ENCODE results near the gene UMODL1. TPM values are rescaled to one million over a fixed set of nuclear protein-coding genes. Genes with fewer than 3 reads are reported as not detected.

UMODL1 gene
- polyA plus RNA-seq, 3 donors: not detected

DNA sequence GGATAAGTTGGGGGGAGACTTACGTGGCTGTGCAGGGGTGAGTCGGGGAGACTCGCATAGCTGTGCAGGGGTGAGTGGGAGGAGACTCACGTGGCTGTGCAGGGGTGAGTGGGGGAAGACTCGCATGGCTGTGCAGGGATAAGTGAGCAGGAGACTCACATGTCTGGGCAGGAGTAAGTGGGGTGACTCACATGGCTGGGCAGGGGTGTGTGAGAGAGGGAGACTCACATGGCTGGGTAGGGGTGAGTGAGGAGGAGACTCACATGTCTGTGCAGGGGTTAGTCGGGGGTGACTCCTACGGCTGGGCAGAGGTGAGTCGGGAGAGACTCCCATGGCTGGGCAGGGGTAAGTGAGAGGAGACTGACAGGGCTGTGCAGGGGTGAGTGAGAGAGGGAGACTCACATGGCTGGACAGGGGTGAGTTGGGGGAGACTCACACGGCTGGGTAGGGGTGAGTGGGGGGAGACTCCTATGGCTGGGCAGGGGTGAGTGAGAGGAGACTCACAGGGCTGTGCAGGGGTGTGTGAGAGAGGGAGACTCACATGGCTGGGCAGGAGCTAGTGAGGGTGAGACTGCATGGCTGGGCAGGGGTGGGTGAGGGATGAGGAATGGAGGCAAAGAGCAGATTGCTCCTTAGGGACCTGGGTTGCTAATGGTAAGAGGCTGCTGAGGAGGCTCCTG is 91.9 kb downstream of the UMODL1 start:
- peaks cover 12% of the 10 kb centered on the region for H3K4me1 Mint-ChIP-seq
- intact Hi-C loops (cut with micrococcal nuclease): loop anchor here (5.0 kb wide), 3 partner anchors 59 to 284 kb away; no protein-coding TSS in a partner anchor
- DNase-seq: peak in 2 of 3 donors; percentile 7 to 51

DNA sequence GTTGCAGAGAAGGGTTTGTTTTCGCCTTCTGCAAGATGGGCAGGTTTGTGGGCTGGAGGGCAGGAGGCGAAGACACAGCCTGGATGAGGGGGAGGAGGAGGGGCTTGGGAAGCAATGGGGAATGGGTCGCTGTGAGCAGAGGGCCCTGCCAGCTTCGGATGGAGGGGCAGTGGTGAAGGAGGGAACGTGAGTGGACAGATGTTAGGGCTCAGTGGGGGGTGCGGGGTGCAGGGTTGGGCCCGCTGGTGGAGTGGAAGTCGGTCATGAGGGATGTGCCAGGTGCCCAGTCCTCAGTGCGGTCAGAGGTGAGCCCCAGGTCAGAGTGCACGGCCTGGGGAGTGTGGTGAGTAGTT is 92.4 kb downstream of the UMODL1 start:
- Histone ChIP-seq H3K79me2 (ENCODE audit: insufficient read depth, low read length) (no peaks in the 10 kb centered on the region), H3K4me1 (ENCODE audit: control insufficient read depth in 1 of 2, insufficient read depth in 2 of 2, low read length in 2 of 2) (no peaks in the 10 kb centered on the region), H3K27me3 (ENCODE audit: control insufficient read depth in 2 of 2, insufficient read depth in 2 of 2, low read length in 2 of 2) (peaks cover 0 to 6% of the 10 kb centered on the region in 2 donors), H3K9me3 (replicated peaks in 1 of 2; ENCODE audit: control insufficient read depth in 1 of 2, insufficient read depth in 1 of 2, low read length in 2 of 2) (no peaks in the 10 kb centered on the region), H3K9ac (ENCODE audit: insufficient read depth, low read length, poor library complexity, severe bottlenecking) (no peak overlapping the region), H3K27ac (ENCODE audit: low read depth in 1 of 2, low read length in 2 of 2) (no peak overlapping the region), H4K20me1 (ENCODE audit: insufficient read depth, low read length) (no peaks in the 10 kb centered on the region), H3K4me2 (replicated peaks; ENCODE audit: extremely low read depth, low read length, poor library complexity, severe bottlenecking) (no peak overlapping the region), H2AFZ (ENCODE audit: insufficient read depth, low read depth, low read length, poor library complexity, severe bottlenecking) (no peak overlapping the region), H3K36me3 (replicated peaks in 1 of 2; ENCODE audit: control insufficient read depth in 1 of 2, insufficient read depth in 2 of 2, low read length in 2 of 2) (no peaks in the 10 kb centered on the region), H3K4me3 (replicated peaks in 1 of 3; ENCODE audit: low read depth in 2 of 3, low read length in 3 of 3) (no peak overlapping the region)
- Mint-ChIP-seq H3K4me3 (no peak overlapping the region), H3K27me3 (ENCODE audit: low read depth in 3 of 3) (peaks cover 5 to 16% (median 10%) of the 10 kb centered on the region in 3 donors), H3K36me3 (no peaks in the 10 kb centered on the region), H3K27ac (peak overlapping the region in 1 of 7 donors; percentile 73), H3K9me3 (peaks cover 0 to 6% (median 0%) of the 10 kb centered on the region in 7 donors), H3K4me1 (peaks cover 12% of the 10 kb centered on the region)
- TF ChIP-seq, protein P1, sequence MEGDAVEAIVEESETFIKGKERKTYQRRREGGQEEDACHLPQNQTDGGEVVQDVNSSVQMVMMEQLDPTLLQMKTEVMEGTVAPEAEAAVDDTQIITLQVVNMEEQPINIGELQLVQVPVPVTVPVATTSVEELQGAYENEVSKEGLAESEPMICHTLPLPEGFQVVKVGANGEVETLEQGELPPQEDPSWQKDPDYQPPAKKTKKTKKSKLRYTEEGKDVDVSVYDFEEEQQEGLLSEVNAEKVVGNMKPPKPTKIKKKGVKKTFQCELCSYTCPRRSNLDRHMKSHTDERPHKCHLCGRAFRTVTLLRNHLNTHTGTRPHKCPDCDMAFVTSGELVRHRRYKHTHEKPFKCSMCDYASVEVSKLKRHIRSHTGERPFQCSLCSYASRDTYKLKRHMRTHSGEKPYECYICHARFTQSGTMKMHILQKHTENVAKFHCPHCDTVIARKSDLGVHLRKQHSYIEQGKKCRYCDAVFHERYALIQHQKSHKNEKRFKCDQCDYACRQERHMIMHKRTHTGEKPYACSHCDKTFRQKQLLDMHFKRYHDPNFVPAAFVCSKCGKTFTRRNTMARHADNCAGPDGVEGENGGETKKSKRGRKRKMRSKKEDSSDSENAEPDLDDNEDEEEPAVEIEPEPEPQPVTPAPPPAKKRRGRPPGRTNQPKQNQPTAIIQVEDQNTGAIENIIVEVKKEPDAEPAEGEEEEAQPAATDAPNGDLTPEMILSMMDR (IDR thresholded peaks at IDR 0.05): no peak
- intact Hi-C loops (cut with micrococcal nuclease): loop anchor here (5.0 kb wide), 3 partner anchors 59 to 284 kb away; no protein-coding TSS in a partner anchor
- WGBS (ENCODE audit: insufficient coverage): 92% methylated on average over 8 of the region's 10 CpGs
- no peak for DNase-seq

More for the DNA sequence above, 91.9 kb downstream of the UMODL1 start:
- H2AFZ ChIP-seq (ENCODE audit: insufficient read depth, low read depth, low read length, poor library complexity, severe bottlenecking): no peak overlapping the region
- no peaks in the 10 kb centered on the region for H3K36me3 ChIP-seq (replicated peaks in 1 of 2; ENCODE audit: control insufficient read depth in 1 of 2, insufficient read depth in 2 of 2, low read length in 2 of 2)
- no peak overlapping the region for H3K4me2 ChIP-seq (replicated peaks; ENCODE audit: extremely low read depth, low read length, poor library complexity, severe bottlenecking)
- TF ChIP-seq, protein P1 (IDR thresholded peaks at IDR 0.05): no peak
- H4K20me1 ChIP-seq (ENCODE audit: insufficient read depth, low read length): no peaks in the 10 kb centered on the region
- H3K9me3 ChIP-seq (replicated peaks in 1 of 2; ENCODE audit: control insufficient read depth in 1 of 2, insufficient read depth in 1 of 2, low read length in 2 of 2): no peaks in the 10 kb centered on the region
- H3K4me3 Mint-ChIP-seq: no peak overlapping the region
- H3K79me2 ChIP-seq (ENCODE audit: insufficient read depth, low read length): no peaks in the 10 kb centered on the region
- H3K9ac ChIP-seq (ENCODE audit: insufficient read depth, low read length, poor library complexity, severe bottlenecking): no peak overlapping the region
- H3K9me3 Mint-ChIP-seq: peaks cover 0 to 6% (median 0%) of the 10 kb centered on the region in 7 donors
- peaks cover 5 to 16% (median 10%) of the 10 kb centered on the region in 3 donors for H3K27me3 Mint-ChIP-seq (ENCODE audit: low read depth in 3 of 3)
- peak overlapping the region in 1 of 7 donors; percentile 73 for H3K27ac Mint-ChIP-seq
- H3K36me3 Mint-ChIP-seq: no peaks in the 10 kb centered on the region
- no peaks in the 10 kb centered on the region for H3K4me1 ChIP-seq (ENCODE audit: control insufficient read depth in 1 of 2, insufficient read depth in 2 of 2, low read length in 2 of 2)
- H3K4me3 ChIP-seq (replicated peaks in 1 of 3; ENCODE audit: low read depth in 2 of 3, low read length in 3 of 3): no peak overlapping the region
- no peak overlapping the region for H3K27ac ChIP-seq (ENCODE audit: low read depth in 1 of 2, low read length in 2 of 2)
- WGBS (ENCODE audit: insufficient coverage): 73% methylated on average over 8 of the region's 9 CpGs
- peaks cover 0 to 6% of the 10 kb centered on the region in 2 donors for H3K27me3 ChIP-seq (ENCODE audit: control insufficient read depth in 2 of 2, insufficient read depth in 2 of 2, low read length in 2 of 2)
